Stimulated activated CD4-positive, alpha-beta T cell treated with anti-CD3 and anti-CD28 coated beads, Interleukin-1b, Interleukin-23, amount 100 ng/mL, for 4 hours (primary cell): Measurements from ENCODE around the gene MEGF11.

Experiments used
- DNase-seq, 2 donors: peaks; one replicate each; pipeline ENCODE4 v3.0.0-alpha.2; 2020; ENCODE audit warnings: low read depth in 2 of 2

Gene MEGF11

DNA sequence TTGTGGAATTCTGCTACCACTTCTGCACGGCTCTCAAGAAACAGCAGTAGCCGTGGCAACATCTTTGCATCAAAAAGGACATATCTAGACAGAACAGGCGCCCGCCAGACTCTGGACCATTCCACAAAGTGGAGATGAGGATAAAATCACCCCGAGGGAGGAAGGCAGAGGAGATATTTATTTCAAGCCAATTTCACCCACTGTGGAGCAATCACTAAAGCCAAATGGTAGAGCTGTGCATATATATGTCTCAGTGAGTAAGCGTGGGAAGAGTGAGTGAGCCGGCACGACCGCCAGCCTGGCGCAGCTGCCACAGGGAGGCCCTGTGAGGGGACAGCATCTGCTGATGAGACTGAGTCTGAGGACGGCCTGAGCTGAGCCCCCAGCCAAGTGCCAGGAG lies 111.3 kb downstream of the MEGF11 start:
- DNase-seq: no peak

DNA sequence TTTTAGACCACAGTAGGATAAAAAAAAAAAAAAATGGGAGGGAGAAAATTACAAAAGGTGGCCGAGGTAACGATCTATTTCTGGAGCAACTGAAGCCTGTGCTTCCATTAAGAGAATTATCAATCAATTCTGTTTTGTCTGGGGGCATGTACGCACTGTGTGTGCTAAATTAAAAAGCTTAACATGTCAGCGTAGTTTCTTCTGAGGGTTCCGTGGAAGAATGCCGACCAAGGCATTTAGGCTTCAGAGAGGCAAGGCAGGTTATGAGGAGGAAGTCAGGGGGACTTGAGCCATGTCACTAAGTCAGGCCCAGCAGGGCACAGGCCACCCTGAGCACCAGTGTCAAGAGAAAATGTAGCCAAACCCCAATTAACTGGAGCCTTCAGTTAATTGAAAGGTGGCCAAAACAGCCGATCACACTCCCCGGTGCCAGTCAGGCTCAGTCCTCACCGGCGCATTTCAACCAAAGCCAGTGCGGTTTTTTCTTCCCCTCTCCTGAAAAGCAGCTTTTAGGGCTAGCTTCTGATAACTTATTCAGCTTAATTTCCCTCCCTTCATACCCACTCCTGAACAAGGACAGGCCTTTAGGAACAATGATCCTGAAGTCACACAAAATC lies 113.9 kb downstream of the MEGF11 start:
- no peak for DNase-seq

DNA sequence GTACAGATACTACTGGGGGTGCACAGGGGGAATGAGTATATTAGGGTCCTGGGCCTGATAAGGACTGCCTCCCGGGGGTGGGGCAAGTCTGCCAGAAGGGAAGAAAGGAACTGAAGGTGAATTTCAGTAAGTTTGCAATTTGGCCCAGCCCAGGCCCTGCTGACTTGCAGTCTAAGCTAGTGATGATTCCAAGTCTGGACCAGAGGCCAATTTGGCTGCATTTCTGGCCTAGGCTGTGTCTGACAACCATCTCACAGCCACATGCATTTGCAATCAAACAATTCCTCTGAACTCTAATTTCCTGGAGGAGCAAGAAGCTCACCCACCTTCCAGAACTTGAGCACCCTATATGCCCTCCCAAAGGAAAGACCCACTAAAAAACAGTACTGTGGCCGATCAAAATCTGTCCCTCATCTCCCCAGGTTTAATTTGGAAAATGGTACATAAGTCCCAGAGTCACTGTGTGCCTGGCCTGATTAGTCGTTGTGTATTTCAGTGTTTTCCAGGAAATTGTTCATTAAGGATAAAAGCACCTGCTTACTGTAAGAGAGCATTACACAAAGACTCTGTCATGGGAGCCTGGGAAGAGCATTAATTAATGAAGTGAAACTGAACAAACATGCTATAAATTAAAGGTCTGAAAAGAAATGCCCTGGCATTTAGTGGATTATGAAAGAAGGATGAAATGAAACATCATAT lies 114.5 kb downstream of the MEGF11 start:
- DNase-seq: no peak

DNA sequence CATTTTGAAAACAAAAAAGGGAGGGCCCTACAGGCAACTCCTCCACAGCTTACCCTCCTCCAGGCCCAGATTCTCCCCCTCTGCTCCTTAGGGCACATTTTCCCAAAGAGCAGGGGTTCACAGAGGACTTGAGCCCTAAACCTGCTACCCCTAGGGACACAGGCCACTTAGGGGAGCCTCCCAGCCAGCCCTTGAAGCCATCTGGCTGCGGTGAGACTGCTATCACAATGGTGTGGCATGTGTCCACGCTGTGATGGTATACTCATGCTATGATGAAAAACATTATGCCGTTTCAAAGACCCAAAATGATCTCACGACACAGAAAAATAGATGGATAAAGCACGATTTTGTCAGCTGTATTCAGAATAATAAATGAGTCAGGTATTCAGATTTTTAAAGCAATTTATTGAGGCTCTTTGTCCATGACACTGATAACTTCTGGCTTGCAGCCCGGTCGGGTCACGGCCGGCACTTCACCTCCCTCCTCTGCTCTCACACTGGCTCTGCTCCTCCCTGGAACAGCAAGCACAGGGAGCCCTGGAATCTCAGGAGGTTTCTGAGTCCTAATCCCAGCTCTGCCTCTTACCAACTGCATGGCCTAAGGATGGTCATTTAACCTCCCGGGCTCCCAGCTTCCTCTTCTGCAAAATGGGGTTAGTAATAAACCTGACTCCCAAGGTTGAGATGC lies 115.3 kb downstream of the MEGF11 start:
- DNase-seq: no peak

DNA sequence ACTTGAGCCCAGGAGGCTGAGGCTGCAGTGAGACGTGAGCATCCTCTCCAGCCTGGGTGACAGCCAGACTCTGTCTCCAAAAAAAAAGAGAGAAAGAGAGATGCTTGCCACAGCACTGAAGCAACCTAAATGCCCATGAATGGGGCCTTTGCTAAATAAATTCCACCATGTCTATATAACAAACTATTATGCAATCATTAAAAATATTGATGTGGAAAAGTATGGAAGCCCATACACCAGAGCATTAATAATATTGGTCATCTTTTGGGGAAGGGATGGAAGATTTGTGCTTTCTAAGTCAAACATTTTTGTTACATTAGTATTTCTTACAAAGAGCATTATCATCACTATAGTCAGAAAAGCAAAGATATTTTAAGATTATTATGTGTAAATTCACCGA lies 116.6 kb downstream of the MEGF11 start:
- DNase-seq: no peak

DNA sequence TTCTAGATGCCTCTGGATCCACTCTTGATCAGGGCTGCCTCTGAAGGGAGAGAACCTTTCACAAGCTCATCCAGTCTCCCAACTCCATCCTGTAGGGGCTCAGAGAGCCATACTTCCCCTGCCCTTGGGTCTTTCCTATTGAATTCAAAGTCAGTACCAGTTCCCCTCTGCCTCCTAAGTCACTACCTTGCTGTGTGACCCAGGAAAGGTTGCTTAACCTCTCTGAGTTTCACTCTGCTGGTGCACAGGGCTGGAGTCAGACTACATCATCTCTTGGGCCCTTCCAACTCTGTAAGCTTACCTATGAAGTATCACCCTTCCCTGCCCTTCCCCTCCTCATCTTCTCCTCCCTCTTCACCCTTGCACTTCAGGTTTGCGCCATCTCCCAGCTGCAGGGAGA lies 117.9 kb downstream of the MEGF11 start:
- DNase-seq: no peak

DNA sequence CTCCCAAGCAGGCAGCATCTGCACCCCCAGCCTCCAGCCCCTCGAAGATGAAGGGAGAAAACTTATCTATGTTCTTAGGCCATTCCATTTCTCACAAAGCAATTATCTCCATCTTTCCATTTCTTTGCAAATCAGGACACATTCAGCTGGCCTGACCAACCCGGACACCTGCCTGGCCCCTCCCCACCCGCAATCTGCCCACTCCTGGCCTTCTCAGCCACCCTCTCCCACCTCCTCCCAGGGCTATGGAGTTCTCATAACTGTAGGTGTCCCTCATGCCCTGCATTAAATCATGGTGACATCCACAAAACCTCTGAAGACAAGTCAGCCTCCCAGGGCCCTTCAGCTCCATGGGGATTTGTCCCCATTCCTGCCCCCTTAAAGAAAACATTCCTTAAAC lies 119.3 kb downstream of the MEGF11 start:
- DNase-seq: no peak

DNA sequence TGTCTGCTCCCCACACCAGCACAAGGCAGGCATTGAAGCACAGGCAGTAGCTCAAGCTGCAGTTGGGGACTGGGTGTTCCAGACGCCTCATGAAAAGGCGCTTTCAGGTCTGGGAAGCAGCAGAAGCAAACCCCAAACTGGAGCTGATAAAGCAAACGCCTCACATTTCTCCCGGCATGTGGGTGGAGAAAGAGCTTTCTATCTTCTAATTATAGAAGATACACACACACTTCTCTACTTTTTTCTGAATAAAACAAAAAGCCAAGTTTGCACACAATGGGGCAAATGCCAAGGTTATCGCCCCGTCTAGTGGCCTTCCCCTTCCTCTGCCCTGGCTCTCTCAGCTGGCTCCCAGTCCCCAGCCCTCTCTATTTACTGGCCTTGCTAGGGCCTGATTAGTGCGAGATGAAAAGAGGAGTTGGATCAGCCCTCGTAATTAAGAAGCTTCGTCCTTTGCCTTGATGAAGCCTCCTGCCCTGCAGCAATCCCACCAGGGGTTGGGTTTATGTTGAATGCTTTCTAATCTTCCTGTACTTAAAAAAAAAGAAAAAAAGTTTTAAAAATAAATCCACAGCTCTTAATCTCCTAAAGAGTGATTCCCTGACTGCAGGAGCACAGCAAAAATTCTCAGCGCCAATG lies 120.2 kb downstream of the MEGF11 start:
- DNase-seq: no peak

DNA sequence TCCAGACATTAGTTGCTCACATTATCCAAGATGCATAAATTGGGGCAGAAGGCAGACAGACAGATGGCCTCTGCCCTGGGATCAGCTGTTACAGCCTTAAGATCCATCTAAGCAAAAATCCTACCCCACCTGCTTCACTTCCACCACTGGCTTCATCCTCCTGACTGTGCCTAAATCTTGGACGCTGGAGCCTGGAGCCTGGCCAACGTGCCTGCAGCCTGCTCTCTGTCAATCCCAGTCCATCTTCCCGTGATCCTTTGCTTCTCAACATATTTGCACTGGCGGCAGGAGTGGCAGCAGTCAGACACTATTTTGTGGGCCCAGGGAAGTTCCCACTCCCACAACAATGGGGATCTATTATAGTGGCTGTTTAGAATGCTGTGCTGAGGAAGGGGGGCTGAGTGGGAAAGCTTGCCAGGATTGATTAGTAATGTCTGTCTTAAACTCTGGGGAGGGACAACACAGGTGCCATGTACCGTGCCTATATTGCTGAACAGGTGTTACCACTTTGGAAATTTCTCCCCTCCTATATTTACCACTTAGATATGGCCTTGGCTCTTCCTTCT lies 121.2 kb downstream of the MEGF11 start:
- DNase-seq: no peak

DNA sequence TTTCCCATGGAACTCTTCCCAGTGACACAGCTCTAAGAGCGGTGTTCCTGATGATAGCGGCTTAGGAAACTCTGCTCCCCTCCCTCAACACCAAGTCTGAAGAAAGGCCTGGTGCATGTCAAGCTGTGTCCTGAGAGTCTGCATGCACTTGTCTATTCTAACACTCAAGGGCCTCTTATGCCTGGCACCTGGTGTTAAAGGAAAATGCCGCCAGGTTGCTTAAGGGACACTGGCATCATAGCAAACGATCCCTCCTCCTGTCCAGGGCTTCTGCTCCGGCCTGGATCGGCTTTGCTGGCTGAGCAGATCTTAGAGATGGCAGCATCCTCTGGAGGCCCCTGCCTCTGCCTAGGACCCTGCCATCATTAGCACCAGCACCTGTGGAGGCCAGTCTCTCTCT lies 121.7 kb downstream of the MEGF11 start:
- no peak for DNase-seq

DNA sequence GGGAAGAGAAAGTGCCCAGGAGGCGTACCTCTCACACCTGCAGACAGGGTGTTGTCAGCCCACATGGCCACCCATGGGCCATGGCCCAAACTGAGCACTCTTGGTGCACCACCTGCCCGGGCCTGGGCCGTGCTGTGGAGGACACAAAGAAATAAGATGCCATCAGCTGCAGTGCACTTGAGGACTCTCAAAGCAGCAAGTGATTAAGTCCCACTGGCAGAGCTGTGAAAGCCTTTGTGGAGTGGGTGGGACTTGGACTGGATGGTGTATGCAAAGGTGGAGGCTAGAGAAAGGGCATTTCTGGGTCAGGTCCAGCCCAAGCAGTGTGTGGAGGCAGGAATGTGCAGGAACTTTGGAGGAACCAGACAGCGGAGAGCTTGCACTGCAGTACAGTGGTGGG lies 122.3 kb downstream of the MEGF11 start:
- no peak for DNase-seq

DNA sequence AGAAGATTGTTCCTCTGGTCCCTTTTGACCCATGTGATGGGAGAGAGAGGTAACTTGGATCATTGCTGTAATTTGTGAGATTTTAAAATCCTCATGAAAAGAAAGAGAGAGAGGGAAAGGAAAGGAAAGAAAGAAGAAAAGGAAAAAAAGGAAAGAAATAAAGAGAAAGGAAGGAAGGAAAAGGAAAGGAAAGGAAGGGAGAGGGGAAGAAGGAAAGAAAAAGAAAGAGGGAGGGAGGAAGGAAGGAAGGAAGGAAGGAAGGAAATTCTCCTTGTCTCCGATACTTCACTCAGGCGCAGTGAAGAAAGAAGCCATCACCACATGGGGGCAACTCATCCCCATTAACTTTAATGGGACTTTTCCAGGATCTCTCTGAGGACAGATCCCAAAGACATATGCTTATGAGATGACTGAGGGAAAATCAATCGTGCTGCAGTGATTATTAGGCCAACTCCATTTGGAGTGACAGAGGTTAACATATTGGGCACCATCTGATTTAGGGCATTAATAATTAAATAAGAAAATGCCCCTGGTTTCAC lies 123.0 kb downstream of the MEGF11 start:
- DNase-seq: no peak

DNA sequence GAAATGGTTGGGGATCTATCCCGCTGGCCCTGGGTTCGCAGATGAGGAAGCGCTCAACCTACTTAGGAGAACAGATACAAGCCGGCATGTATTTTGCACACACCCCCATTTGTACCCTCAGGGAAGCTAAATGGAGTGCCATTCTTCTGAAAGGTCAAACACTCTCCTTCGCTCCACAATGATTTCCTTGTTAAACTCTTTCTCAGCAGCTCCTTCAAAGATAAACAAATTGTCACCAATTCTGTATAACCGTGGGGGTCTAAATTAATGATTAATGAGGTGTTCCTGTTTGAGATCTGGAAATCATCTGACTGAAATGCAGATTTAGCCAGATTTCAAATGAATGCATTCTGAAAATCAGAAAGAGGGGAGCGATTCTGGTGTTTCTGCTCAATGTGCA lies 124.0 kb downstream of the MEGF11 start:
- no peak for DNase-seq

DNA sequence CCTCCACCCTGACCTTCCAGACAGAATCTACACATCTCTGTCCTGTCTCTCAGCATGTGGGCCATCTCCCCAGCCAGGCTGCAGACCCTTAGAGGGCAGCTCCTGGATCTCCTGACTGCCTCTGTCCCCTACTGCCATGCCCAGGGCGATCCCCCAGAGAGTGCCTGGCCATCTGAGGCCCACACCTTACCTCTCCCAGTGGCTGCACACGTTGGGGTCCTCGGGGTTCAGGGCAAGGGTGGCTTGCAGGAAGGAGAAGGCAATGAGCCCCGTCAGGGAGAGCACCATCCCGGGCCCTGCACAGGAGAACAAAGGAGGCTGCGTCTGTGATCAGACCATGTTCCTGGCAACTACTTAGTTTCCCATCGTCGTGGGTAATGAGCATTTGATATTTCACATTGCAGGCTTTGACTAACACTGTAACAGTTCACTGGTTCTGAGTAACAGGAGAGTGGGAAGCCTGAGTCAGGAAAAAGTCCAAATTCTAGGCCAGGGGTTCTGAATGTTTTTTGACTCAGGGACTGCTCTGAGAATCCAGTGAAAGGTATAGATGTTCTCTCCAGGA lies 125.4 kb downstream of the MEGF11 start:
- no peak for DNase-seq

DNA sequence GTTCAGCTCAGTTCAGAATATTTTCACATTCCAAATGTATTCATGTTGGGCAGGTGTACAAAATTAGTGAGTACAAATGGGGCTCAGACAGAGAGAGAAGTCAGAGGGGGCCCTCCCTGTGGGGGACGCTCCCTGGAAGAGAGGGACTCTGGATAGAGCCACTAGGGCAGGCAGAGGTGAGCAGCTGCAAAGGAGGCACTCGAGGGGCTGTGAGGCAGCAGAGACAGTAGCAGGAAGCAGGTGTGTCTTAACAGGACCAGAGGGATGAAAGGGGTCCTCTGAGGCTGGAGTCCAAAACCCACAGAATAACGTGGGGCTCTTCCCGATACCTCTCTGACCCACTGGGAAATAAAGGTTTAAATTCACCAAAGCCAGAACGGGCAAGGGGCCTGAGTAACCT lies 127.1 kb downstream of the MEGF11 start:
- no peak for DNase-seq

DNA sequence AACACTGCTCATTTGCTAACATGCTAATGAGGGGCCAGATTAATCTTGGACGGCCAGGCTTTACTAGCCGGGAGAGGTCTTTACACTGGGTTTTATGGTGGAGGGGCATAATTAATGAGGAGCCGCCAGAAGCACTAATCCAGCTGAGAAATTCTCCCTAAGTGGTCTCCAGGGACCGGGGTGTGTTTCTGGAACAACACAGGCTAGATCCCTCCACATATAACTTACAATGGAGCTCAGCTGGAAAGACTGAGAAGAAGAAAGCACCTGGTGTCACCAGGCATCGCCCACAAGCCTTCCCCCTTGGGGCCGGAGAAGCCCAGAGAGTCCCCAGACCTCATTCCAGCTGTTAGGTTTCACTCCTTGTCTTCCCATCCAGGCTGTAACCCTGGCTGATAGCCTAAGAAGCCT lies 127.5 kb downstream of the MEGF11 start:
- no peak for DNase-seq

DNA sequence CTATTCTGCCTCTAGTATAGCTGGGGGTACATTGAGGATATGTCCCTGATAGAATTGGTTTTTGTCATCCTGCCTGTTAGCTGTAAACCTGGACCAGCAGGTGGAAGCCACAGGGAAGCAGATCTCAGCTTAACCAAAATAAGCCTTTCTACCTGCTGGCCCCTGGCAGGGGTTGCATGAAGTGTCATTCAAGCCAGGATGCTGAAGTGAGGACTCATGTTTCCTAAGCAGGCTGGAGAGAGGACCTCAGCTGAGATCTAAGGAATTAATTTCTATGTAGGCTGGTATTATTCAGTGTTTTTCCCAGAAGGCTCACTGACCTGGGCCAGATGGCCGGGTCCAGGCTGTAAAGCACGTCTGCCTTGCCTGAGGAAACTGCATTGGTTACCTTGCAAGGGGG lies 128.9 kb downstream of the MEGF11 start:
- no peak for DNase-seq

DNA sequence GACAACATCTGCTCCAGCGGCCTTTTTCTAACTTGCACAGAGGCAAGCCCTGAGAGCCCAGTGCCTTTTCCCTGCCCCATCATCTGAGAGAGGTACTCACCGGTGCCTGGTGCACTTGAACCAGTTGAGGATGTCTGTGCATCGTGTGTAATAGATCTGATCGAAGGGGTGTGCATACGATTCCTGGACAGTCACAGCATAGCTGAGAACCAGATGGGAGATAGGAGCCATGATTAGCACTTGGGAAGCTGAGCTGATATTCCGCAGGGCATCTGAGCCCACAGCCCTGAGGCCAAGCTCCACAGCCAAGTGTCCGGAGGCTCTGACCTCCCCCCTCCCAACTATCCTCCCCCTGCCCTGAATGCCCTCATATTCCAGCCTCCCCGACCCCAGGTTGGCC lies 129.8 kb downstream of the MEGF11 start:
- DNase-seq: no peak

DNA sequence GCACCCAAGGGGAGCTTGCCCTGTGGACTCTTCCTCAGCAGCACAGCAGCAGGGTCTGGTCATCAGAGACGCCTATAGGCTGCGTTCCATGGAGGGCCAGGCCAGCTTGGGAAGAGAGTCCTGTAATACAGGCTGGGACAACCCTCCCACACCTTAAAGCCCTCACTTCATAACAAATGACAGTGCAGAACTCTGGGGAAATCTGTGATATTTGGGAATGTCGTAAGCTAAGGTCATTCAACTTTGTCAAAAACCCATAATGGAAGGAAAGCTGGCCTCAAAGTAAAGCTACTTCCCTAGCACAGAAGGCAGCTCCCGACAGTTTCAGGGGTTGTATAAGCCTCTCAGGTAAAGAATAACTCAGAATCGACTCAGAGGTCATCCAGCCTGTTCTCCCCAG lies 133.1 kb downstream of the MEGF11 start:
- no peak for DNase-seq

DNA sequence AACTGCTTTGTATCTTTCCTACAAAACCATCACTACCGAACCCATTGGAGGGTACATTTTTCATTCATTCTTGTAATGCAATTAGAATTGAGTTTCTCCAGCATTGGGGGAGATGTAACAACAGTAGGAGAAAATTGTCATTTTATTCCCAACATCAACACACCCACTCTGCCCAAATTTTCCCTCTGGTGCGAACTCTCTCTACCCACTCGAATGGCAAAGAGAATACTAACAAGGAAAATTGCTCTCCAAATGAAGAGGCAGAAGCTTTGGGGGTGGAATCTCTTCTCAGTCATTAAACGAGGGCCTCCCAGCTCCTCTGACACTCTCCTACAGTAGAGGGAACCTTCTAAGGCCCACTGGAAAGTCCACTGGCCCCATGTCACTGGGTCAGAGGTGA lies 135.7 kb downstream of the MEGF11 start:
- DNase-seq: no peak

DNA sequence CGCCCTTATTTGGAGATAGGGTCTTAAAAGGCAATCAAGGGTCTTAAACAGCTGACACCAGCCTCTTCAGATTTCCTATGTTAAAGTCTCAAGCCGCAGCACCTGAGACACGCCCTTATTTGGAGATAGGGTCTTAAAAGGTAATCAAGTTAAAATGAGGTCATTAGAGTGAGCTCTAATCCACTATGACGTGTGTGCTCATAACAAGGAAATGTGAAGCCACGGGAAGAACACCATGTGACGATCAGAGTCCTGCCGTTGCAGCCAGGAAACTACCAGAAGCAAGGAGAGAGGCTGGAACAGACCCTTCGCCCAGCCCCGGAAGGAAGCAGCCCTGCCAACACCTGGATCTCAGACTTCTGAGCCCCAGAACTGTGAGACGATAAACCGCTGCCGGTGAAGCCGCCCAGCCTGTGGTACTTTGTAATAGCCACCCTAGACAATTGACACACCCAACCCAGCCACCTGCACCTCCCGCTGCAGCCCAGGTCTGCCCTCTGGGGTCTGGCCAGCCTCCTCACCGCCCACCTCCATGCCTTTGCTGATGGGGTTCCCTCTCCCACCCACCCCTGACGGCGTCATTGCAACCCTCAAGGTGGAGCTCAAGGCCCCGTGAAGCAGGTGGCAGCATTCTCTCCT lies 137.9 kb downstream of the MEGF11 start:
- no peak for DNase-seq
